ENCODE measurements around the gene ZFHX3. TPM values are rescaled to one million over a fixed set of nuclear protein-coding genes. Genes with fewer than 3 reads are reported as not detected.

The ZFHX3 gene
- total and polyA plus RNA-seq, 2 experiments from 2014 or later: 6.7 to 12.2 TPM

GRCh38 chr16:72978212-72978611 lies 69.7 kb downstream of the ZFHX3 start:
- peak in 1 of 2 donors; percentile 72 for DNase-seq (ENCODE audit: low read depth in 1 of 2, low spot score in 1 of 2)
- no peaks in the 10 kb centered on the region for H3K4me1 ChIP-seq (ENCODE audit: low read depth)
- H3K9me3 ChIP-seq (ENCODE audit: low read depth): no peaks in the 10 kb centered on the region
- no peak overlapping the region for H3K27ac ChIP-seq
- TF ChIP-seq CTCF (IDR thresholded peaks at IDR 0.05; ENCODE audit: low read depth, low read length): no peak
- no peaks in the 10 kb centered on the region for H3K27me3 ChIP-seq
- H3K36me3 ChIP-seq: no peaks in the 10 kb centered on the region
- H3K4me3 ChIP-seq: no peak overlapping the region

- TF ChIP-seq CTCF (IDR thresholded peaks at IDR 0.05; ENCODE audit: low read depth, low read length): no peak
- H3K36me3 ChIP-seq: no peaks in the 10 kb centered on the region
- H3K4me3 ChIP-seq: no peak overlapping the region
- no peaks in the 10 kb centered on the region for H3K4me1 ChIP-seq (ENCODE audit: low read depth)
- H3K9me3 ChIP-seq (ENCODE audit: low read depth): no peaks in the 10 kb centered on the region
- H3K27me3 ChIP-seq: no peaks in the 10 kb centered on the region
- no peak overlapping the region for H3K27ac ChIP-seq
- no peak for DNase-seq (ENCODE audit: low read depth in 1 of 2, low spot score in 1 of 2)
Observed at GRCh38 chr16:72977127-72977526, 70.8 kb downstream of the ZFHX3 start.

- no peak for TF ChIP-seq CTCF (IDR thresholded peaks at IDR 0.05; ENCODE audit: low read depth, low read length)
- no peak overlapping the region for H3K27ac ChIP-seq
- H3K9me3 ChIP-seq (ENCODE audit: low read depth): no peaks in the 10 kb centered on the region
- H3K4me1 ChIP-seq (ENCODE audit: low read depth): no peaks in the 10 kb centered on the region
- no peaks in the 10 kb centered on the region for H3K27me3 ChIP-seq
- no peaks in the 10 kb centered on the region for H3K36me3 ChIP-seq
- no peak for DNase-seq (ENCODE audit: low read depth in 1 of 2, low spot score in 1 of 2)
- H3K4me3 ChIP-seq: no peak overlapping the region
Observed at GRCh38 chr16:72976438-72977064, 71.4 kb downstream of the ZFHX3 start.

GRCh38 chr16:72975809-72976437 lies 72.0 kb downstream of the ZFHX3 start:
- no peak for TF ChIP-seq CTCF (IDR thresholded peaks at IDR 0.05; ENCODE audit: low read depth, low read length)
- H3K9me3 ChIP-seq (ENCODE audit: low read depth): no peaks in the 10 kb centered on the region
- no peak overlapping the region for H3K27ac ChIP-seq
- no peaks in the 10 kb centered on the region for H3K4me1 ChIP-seq (ENCODE audit: low read depth)
- no peaks in the 10 kb centered on the region for H3K27me3 ChIP-seq
- H3K4me3 ChIP-seq: no peak overlapping the region
- no peak for DNase-seq (ENCODE audit: low read depth in 1 of 2, low spot score in 1 of 2)
- no peaks in the 10 kb centered on the region for H3K36me3 ChIP-seq

GRCh38 chr16:72974142-72974769 lies 73.7 kb downstream of the ZFHX3 start:
- no peak for TF ChIP-seq CTCF (IDR thresholded peaks at IDR 0.05; ENCODE audit: low read depth, low read length)
- H3K4me3 ChIP-seq: no peak overlapping the region
- peak in 1 of 2 donors; percentile 32 for DNase-seq (ENCODE audit: low read depth in 1 of 2, low spot score in 1 of 2)
- no peak overlapping the region for H3K27ac ChIP-seq
- H3K36me3 ChIP-seq: no peaks in the 10 kb centered on the region
- no peaks in the 10 kb centered on the region for H3K4me1 ChIP-seq (ENCODE audit: low read depth)
- no peaks in the 10 kb centered on the region for H3K27me3 ChIP-seq
- H3K9me3 ChIP-seq (ENCODE audit: low read depth): no peaks in the 10 kb centered on the region

Measured in cardiac muscle cell (in vitro differentiated cells and primary cell).